OCI-LY1 (cell line): ENCODE measurements around the gene MAGEC3.

Experiments used
- EZH2 ChIP-seq: fragments of 200-600 bp; sonication (generic), shearing (Covaris generic); IDR thresholded peaks from 2 replicates; pipeline ENCODE4 v1.8.0; 2017; ENCODE audit warnings: borderline replicate concordance, mixed run types, mild to moderate bottlenecking, antibody characterized with exemption, low read length, moderate library complexity, mixed read lengths
- TF ChIP-seq, protein P1 (sequence below): fragments of 200-600 bp; sonication (generic), shearing (Covaris generic); IDR thresholded peaks from 2 replicates; pipeline ENCODE4 v1.5.1; 2017; ENCODE audit warnings: mild to moderate bottlenecking, antibody characterized with exemption, low read length, moderate library complexity, mixed read lengths

DNA sequence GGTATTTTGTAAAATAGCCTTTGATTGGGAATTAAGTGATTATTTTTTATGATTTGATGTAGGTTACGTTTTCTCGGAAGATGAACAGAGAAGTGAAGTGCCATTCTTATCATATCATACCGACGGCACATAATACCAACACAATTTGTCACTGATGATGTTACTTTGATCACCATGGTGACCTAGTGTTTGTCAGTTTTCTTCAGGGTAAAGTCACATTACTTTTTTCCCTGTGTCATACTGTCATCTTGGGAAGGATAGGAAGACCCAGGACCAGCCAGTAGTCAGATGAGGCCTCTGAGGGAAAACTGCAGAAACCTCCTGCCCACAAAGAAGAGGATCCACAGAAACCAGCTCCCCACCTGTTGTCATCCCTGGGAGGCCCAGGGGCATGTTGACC is 64.2 kb downstream of the MAGEC3 start:
- TF ChIP-seq, protein P1, sequence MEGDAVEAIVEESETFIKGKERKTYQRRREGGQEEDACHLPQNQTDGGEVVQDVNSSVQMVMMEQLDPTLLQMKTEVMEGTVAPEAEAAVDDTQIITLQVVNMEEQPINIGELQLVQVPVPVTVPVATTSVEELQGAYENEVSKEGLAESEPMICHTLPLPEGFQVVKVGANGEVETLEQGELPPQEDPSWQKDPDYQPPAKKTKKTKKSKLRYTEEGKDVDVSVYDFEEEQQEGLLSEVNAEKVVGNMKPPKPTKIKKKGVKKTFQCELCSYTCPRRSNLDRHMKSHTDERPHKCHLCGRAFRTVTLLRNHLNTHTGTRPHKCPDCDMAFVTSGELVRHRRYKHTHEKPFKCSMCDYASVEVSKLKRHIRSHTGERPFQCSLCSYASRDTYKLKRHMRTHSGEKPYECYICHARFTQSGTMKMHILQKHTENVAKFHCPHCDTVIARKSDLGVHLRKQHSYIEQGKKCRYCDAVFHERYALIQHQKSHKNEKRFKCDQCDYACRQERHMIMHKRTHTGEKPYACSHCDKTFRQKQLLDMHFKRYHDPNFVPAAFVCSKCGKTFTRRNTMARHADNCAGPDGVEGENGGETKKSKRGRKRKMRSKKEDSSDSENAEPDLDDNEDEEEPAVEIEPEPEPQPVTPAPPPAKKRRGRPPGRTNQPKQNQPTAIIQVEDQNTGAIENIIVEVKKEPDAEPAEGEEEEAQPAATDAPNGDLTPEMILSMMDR: no peak
- no peak for TF ChIP-seq EZH2
